T-helper 2 cell treated with Interferon-gamma antibody and Interleukin-4, amounts not matched to agents 100 ng/mL and 5 ng/mL, for 36 hours (primary cell): Measurements from ENCODE around the gene SURF1. TPM values are rescaled to one million over a fixed set of nuclear protein-coding genes. Genes with fewer than 3 reads are reported as not detected.

Experiments
- intact Hi-C: fragments of 100-400 bp; cut with micrococcal nuclease; formaldehyde crosslinking; loops from one replicate; pipeline ENCODE4 v1.15.1; 2023
- total RNA-seq: library from RNA; stranded (reverse); gene quantifications from 2 replicates; pipeline ENCODE4 v1.2.3, GENCODE V29; 2022

SURF1 gene
- total RNA-seq, 1 donor from 2014 or later = 40.9 TPM

GRCh38 chr9:133367221-133367620 is 10.9 kb upstream of the SURF1 start:
- intact Hi-C loops = no loop called here

- intact Hi-C loops = no loop called here
Observed at GRCh38 chr9:133366435-133366834, 10.1 kb upstream of the SURF1 start.

GRCh38 chr9:133362359-133363044 is 6.2 kb upstream of the SURF1 start:
- intact Hi-C loops = no loop called here

GRCh38 chr9:133361507-133362092 is 5.3 kb upstream of the SURF1 start:
- intact Hi-C loops = no loop called here

GRCh38 chr9:133360400-133361393 is 4.4 kb upstream of the SURF1 start:
- intact Hi-C loops = no loop called here

GRCh38 chr9:133359399-133360175 is 3.3 kb upstream of the SURF1 start:
- intact Hi-C loops = loop anchor here (5.0 kb wide), 1 partner anchor 58 kb away; the partner anchor contains the start of gene REXO4

GRCh38 chr9:133357656-133358055 is 1.4 kb upstream of the SURF1 start:
- intact Hi-C loops = loop anchor here (2.0 to 5.0 kb wide), 2 partner anchors 13 to 60 kb away; partner anchors contain the start of gene REXO4

- intact Hi-C loops = loop anchor here (1.0 to 5.0 kb wide), 3 partner anchors 8 to 61 kb away; partner anchors contain the start of genes MED22, REXO4 and RPL7A
Observed at GRCh38 chr9:133355881-133356357, 368 bp downstream of the SURF1 start.

- intact Hi-C loops = loop anchor here (5.0 kb wide), 1 partner anchor 63 kb away; the partner anchor contains the start of gene REXO4
Observed at GRCh38 chr9:133354766-133355165, 1.5 kb downstream of the SURF1 start.

- intact Hi-C loops = no loop called here
Observed at GRCh38 chr9:133353548-133353947, 2.7 kb downstream of the SURF1 start.

GRCh38 chr9:133352635-133353340 is 3.5 kb downstream of the SURF1 start:
- intact Hi-C loops = no loop called here

GRCh38 chr9:133351908-133352634 is 4.2 kb downstream of the SURF1 start:
- intact Hi-C loops = no loop called here

GRCh38 chr9:133351526-133351907 is 4.8 kb downstream of the SURF1 start:
- intact Hi-C loops = no loop called here

GRCh38 chr9:133349965-133350616 is 6.2 kb downstream of the SURF1 start:
- intact Hi-C loops = no loop called here

- intact Hi-C loops = loop anchor here (1.0 kb wide), 4 partner anchors 7 to 27 kb away; partner anchors contain the start of genes STKLD1, SURF1, SURF2 and SURF4
Observed at GRCh38 chr9:133348718-133349573, 7.3 kb downstream of the SURF1 start.

GRCh38 chr9:133347985-133348717 is 8.1 kb downstream of the SURF1 start, which contains the start of the genes MED22 and RPL7A:
TSS of gene MED22 (minus strand) at chr9:133348131. CDS start at chr9:133346662, 1,469 bp downstream.
TSS of gene RPL7A (plus strand) at chr9:133348218. CDS start at chr9:133348244, 26 bp downstream.
- intact Hi-C loops = loop anchor here (1.0 kb wide), 4 partner anchors 8 to 28 kb away; partner anchors contain the start of genes STKLD1, SURF1, SURF2 and SURF4

GRCh38 chr9:133347515-133347984 is 8.7 kb downstream of the SURF1 start:
- intact Hi-C loops = no loop called here
